Thyroid gland (tissue), 4 donors: ENCODE data around the gene EID2B. TPM values are rescaled to one million over a fixed set of nuclear protein-coding genes. Genes with fewer than 3 reads are reported as not detected.

Experiments
- DNase-seq, 2 donors: peaks; one replicate each; pipeline ENCODE4 v3.0.0-alpha.2; 2019
- H3K27ac ChIP-seq, 3 donors: fragments of 200-600 bp; sonication (generic); 1 replicate in 2 of 3; 2 replicates in 1 of 3; pipeline ENCODE4 v1.5.1; 2016 to 2019; ENCODE audit warnings: mild to moderate bottlenecking in 1 of 3, moderate library complexity in 1 of 3
- H3K27me3 ChIP-seq: fragments of 200-600 bp; sonication (generic); one replicate; pipeline ENCODE4 v1.5.1; 2019
- H3K36me3 ChIP-seq, 2 donors: fragments of 200-600 bp; sonication (generic); one replicate each; pipeline ENCODE4 v1.5.1; 2016 to 2019
- H3K4me1 ChIP-seq, 2 donors: fragments of 200-600 bp; sonication (generic); one replicate each; pipeline ENCODE4 v1.5.1; 2017 to 2019
- H3K4me3 ChIP-seq, 3 donors: fragments of 200-600 bp; sonication (generic); replicated peaks in 1 of 3; 1 replicate in 2 of 3; 2 replicates in 1 of 3; pipeline ENCODE4 v1.5.1; 2016; ENCODE audit warnings: mild to moderate bottlenecking in 1 of 3
- H3K9me3 ChIP-seq: fragments of 200-600 bp; sonication (generic); one replicate; pipeline ENCODE4 v1.5.1; 2017
- CTCF ChIP-seq, 6 experiments: fragments of 200-600 bp in 3 of 6; fragments of 450-650 bp in 3 of 6; sonication (generic) in 3 of 6; IDR thresholded peaks; one replicate each; pipeline ENCODE4 v1.5.1; 2016 to 2019; ENCODE audit warnings: antibody characterized with exemption in 6 of 6, mild to moderate bottlenecking in 2 of 6, inconsistent platforms in 1 of 6, moderate library complexity in 1 of 6
- POLR2A ChIP-seq, 2 donors: fragments of 450-650 bp; IDR thresholded peaks; one replicate each; pipeline ENCODE4 v1.6.1; 2017; ENCODE audit warnings: antibody characterized with exemption in 2 of 2, mild to moderate bottlenecking in 2 of 2, moderate library complexity in 1 of 2
- WGBS, 2 donors: methylation state at CpG; one replicate each; pipeline ENCODE4 v1.1.5; 2017; 5-methylcytosine and 5-hydroxymethylcytosine counted together
- intact Hi-C: fragments of 100-400 bp; cut with DNase I; formaldehyde crosslinking; loops from one replicate; pipeline ENCODE4 v1.15.1; 2023
- total RNA-seq, 4 donors: library from RNA; depleted of rRNA; stranded (reverse); fragments of >200 nt; gene quantifications; one replicate each; pipeline ENCODE4 v1.2.3, GENCODE V29; 2016

The EID2B gene
- total RNA-seq, 4 donors from 2014 or later: 2.4 to 7.1 (median 4.4) TPM

GRCh38 chr19:39515551-39516191 lies 17.0 kb downstream of the EID2B start:
- peak; percentile 40 to 44 for DNase-seq
- Histone ChIP-seq H3K4me3 (peak overlapping the region; percentile 6 to 58 (median 10)), H3K9me3 (no peaks in the 10 kb centered on the region), H3K36me3 (no peaks in the 10 kb centered on the region), H3K4me1 (peaks cover 18 to 42% of the 10 kb centered on the region in 2 donors), H3K27me3 (no peaks in the 10 kb centered on the region), H3K27ac (peak overlapping the region in 2 of 3 donors; percentile 12 to 47)
- WGBS, 2 donors: 2 to 11% methylated on average over 9 to 10 of the region's 44 CpGs
- no peak for TF ChIP-seq POLR2A (IDR thresholded peaks at IDR 0.05)
- intact Hi-C loops: no loop called here

- intact Hi-C loops: no loop called here
- no peaks in the 10 kb centered on the region for H3K36me3 ChIP-seq
- peak in 1 of 2 donors; percentile 23 for TF ChIP-seq POLR2A (IDR thresholded peaks at IDR 0.05)
- TF ChIP-seq CTCF (IDR thresholded peaks at IDR 0.05): no peak
- WGBS, 2 donors: 1 to 2% methylated on average over 23 to 45 of the region's 56 CpGs
- peaks cover 11 to 35% of the 10 kb centered on the region in 2 donors for H3K4me1 ChIP-seq
- H3K27ac ChIP-seq: peak within 1 kb of the TSS in 2 of 3 donors; percentile 12 to 47
- peak within 1 kb of the TSS; percentile 6 to 58 (median 10) for H3K4me3 ChIP-seq
- no peaks in the 10 kb centered on the region for H3K27me3 ChIP-seq
- peak in 1 of 2 donors; percentile 37 for DNase-seq
- no peaks in the 10 kb centered on the region for H3K9me3 ChIP-seq
Observed at GRCh38 chr19:39514840-39515550, 17.7 kb downstream of the EID2B start, which contains the start of gene SELENOV. Gene SELENOV, plus strand, starts transcription at chr19:39515139. Its CDS starts 74 bp downstream, at chr19:39515213.

GRCh38 chr19:39512988-39513387 lies 19.7 kb downstream of the EID2B start:
- Histone ChIP-seq H3K4me3 (no peak overlapping the region), H3K27me3 (no peaks in the 10 kb centered on the region), H3K9me3 (no peaks in the 10 kb centered on the region), H3K27ac (no peak overlapping the region), H3K36me3 (no peaks in the 10 kb centered on the region), H3K4me1 (peaks cover 11 to 21% of the 10 kb centered on the region in 2 donors)
- DNase-seq: no peak
- intact Hi-C loops: no loop called here
- TF ChIP-seq POLR2A (IDR thresholded peaks at IDR 0.05): no peak
- no peak for TF ChIP-seq CTCF (IDR thresholded peaks at IDR 0.05)
- WGBS, 2 donors: 49 to 53% methylated on average over 2 of the region's 2 CpGs

GRCh38 chr19:39509233-39509632 lies 23.4 kb downstream of the EID2B start:
- H3K4me1 ChIP-seq: peaks cover 5 to 7% of the 10 kb centered on the region in 2 donors
- H3K36me3 ChIP-seq: no peaks in the 10 kb centered on the region
- no peak overlapping the region for H3K4me3 ChIP-seq
- H3K9me3 ChIP-seq: no peaks in the 10 kb centered on the region
- DNase-seq: no peak
- intact Hi-C loops: no loop called here
- 52 to 82% methylated on average over 2 of the region's 2 CpGs for WGBS, 2 donors
- H3K27ac ChIP-seq: no peak overlapping the region
- TF ChIP-seq POLR2A (IDR thresholded peaks at IDR 0.05): no peak
- TF ChIP-seq CTCF (IDR thresholded peaks at IDR 0.05): no peak
- peaks cover 2% of the 10 kb centered on the region for H3K27me3 ChIP-seq

GRCh38 chr19:39508629-39509028 lies 24.0 kb downstream of the EID2B start:
- no peak for DNase-seq
- TF ChIP-seq CTCF (IDR thresholded peaks at IDR 0.05) (no peak), POLR2A (IDR thresholded peaks at IDR 0.05) (no peak)
- Histone ChIP-seq H3K36me3 (no peaks in the 10 kb centered on the region), H3K9me3 (no peaks in the 10 kb centered on the region), H3K27me3 (peaks cover 5% of the 10 kb centered on the region), H3K4me3 (no peak overlapping the region), H3K27ac (no peak overlapping the region), H3K4me1 (peaks cover 5 to 7% of the 10 kb centered on the region in 2 donors)
- intact Hi-C loops: no loop called here
- WGBS, 2 donors: 87 to 89% methylated on average over 9 of the region's 9 CpGs
